ENCODE results near the gene UBE2K.
"Not testable (repeated sequence)": the region's sequence is repeated elsewhere in the genome, so short reads cannot be mapped to it uniquely, and the experiment has no call there.

UBE2K gene

GRCh38 chr4:39655876-39656275, 42.1 kb upstream of the UBE2K start:
- ChIA-PET CTCF (interaction anchor here (0.6 to 1.5 kb wide), 2 partner anchors 187 to 495 kb away, joined by 3 to 4 read pairs; no protein-coding TSS in a partner anchor), POLR2A (no interaction called here)
- peak; percentile 34 for DNase-seq (ENCODE audit: extremely low spot score)
- no peak for TF ChIP-seq CTCF (IDR thresholded peaks at IDR 0.05; ENCODE audit: control extremely low read depth, extremely low read depth, low read depth, missing control alignments)

- CTCF ChIA-PET: interaction anchor here (0.6 to 1.5 kb wide), 3 partner anchors 12 to 496 kb away, joined by 3 to 4 read pairs (median 4); no protein-coding TSS in a partner anchor
- DNase-seq (ENCODE audit: extremely low spot score); POLR2A ChIA-PET: not testable (repeated sequence)
These were observed 41.3 kb upstream of the UBE2K start for GRCh38 chr4:39656638-39657037.

- ChIA-PET CTCF (interaction anchor here (0.9 to 1.5 kb wide), 3 partner anchors 11 to 189 kb away, joined by 3 to 5 read pairs (median 4); no protein-coding TSS in a partner anchor), POLR2A (interaction anchor here (0.9 kb wide), 1 partner anchor 17 kb away, joined by 3 read pairs; no protein-coding TSS in a partner anchor)
- TF ChIP-seq CTCF (IDR thresholded peaks at IDR 0.05; ENCODE audit: control extremely low read depth, extremely low read depth, low read depth, missing control alignments): no peak
- DNase-seq (ENCODE audit: extremely low spot score): peak; percentile 71
These were observed 40.5 kb upstream of the UBE2K start for GRCh38 chr4:39657465-39657864.

- TF ChIP-seq CTCF (IDR thresholded peaks at IDR 0.05; ENCODE audit: control extremely low read depth, extremely low read depth, low read depth, missing control alignments): peak; percentile 8
- DNase-seq (ENCODE audit: extremely low spot score): no peak
- ChIA-PET CTCF (interaction anchor here (0.7 to 1.5 kb wide), 2 partner anchors 38 to 190 kb away, joined by 3 to 5 read pairs; no protein-coding TSS in a partner anchor), POLR2A (no interaction called here)
These were observed 39.2 kb upstream of the UBE2K start for GRCh38 chr4:39658756-39659155.

GRCh38 chr4:39660045-39660444, 37.9 kb upstream of the UBE2K start:
- ChIA-PET CTCF (interaction anchor here (1.2 kb wide), 1 partner anchor 17 kb away, joined by 3 read pairs; no protein-coding TSS in a partner anchor), POLR2A (no interaction called here)
- DNase-seq (ENCODE audit: extremely low spot score): no peak
- no peak for TF ChIP-seq CTCF (IDR thresholded peaks at IDR 0.05; ENCODE audit: control extremely low read depth, extremely low read depth, low read depth, missing control alignments)

- POLR2A ChIA-PET: no interaction called here
- CTCF ChIA-PET: no interaction called here
- TF ChIP-seq CTCF (IDR thresholded peaks at IDR 0.05; ENCODE audit: control extremely low read depth, extremely low read depth, low read depth, missing control alignments): no peak
- DNase-seq (ENCODE audit: extremely low spot score): no peak
These were observed 37.2 kb upstream of the UBE2K start for GRCh38 chr4:39660757-39661156.

- POLR2A ChIA-PET: no interaction called here
- TF ChIP-seq CTCF (IDR thresholded peaks at IDR 0.05; ENCODE audit: control extremely low read depth, extremely low read depth, low read depth, missing control alignments): no peak
- no peak for DNase-seq (ENCODE audit: extremely low spot score)
- CTCF ChIA-PET: no interaction called here
These were observed 35.3 kb upstream of the UBE2K start for GRCh38 chr4:39662683-39663082.

Data from GM10248 (cell line).